Caco-2 (cell line): ENCODE data around the gene POLRMT. TPM values are rescaled to one million over a fixed set of nuclear protein-coding genes. Genes with fewer than 3 reads are reported as not detected.
A peak's percentile ranks its signal among the peaks of the same experiment; 100 is the strongest.

Source experiments
- BruUV-seq: library from RNA; stranded (reverse); fragments of 400-500 nt; replicated peaks from 2 replicates; lab custom pipeline; 2021; lab: Mats Ljungman, UMichigan
- CTCF ChIA-PET: fragments of 300-600 bp; sonication (Branson Sonifier 250); formaldehyde crosslinking; loops from one replicate; lab custom pipeline; 2022; ENCODE audit warnings: antibody characterized with exemption; lab: Charles Lee
- POLR2A ChIA-PET: fragments of 300-600 bp; sonication (Branson Sonifier 250); formaldehyde crosslinking; loops from one replicate; lab custom pipeline; 2022; ENCODE audit warnings: antibody characterized with exemption; lab: Charles Lee
- DNase-seq, 2 experiments: peaks; one replicate each; pipeline versions ENCODE4 v3.0.0 to v3.0.0-alpha.2; 2020 to 2022
- H3K27me3 ChIP-seq: replicated peaks from 2 replicates; pipeline ENCODE4 v1.6.0; 2011; ENCODE audit warnings: low read length; ENCODE audit not compliant: control insufficient read depth, insufficient read depth
- H3K36me3 ChIP-seq: 2 replicates; pipeline ENCODE4 v1.5.1; 2011; ENCODE audit warnings: low read length; ENCODE audit not compliant: control insufficient read depth, insufficient read depth
- H3K4me1 ChIP-seq: fragments of 250-450 bp; sonication (Bioruptor Pico); 2 replicates; pipeline ENCODE4 v1.5.1; 2020; ENCODE audit warnings: mild to moderate bottlenecking
- H3K4me3 ChIP-seq: 2 replicates; pipeline ENCODE4 v1.5.1; 2011; ENCODE audit warnings: low read depth, mild to moderate bottlenecking, control low read depth, low read length
- H3K9me3 ChIP-seq: fragments of 250-450 bp; sonication (Bioruptor Pico); 2 replicates; pipeline ENCODE4 v1.5.1; 2020; ENCODE audit warnings: mild to moderate bottlenecking, moderate library complexity
- H3K27ac Mint-ChIP-seq: one replicate; pipeline ENCODE4 v1.8.0; 2022; ENCODE audit warnings: mixed read lengths; ENCODE audit not compliant: unreplicated experiment
- H3K27me3 Mint-ChIP-seq: one replicate; pipeline ENCODE4 v1.8.0; 2022; ENCODE audit warnings: mixed read lengths; ENCODE audit not compliant: insufficient read depth, unreplicated experiment
- H3K36me3 Mint-ChIP-seq: one replicate; pipeline ENCODE4 v1.8.0; 2022; ENCODE audit warnings: mild to moderate bottlenecking, mixed read lengths; ENCODE audit not compliant: insufficient read depth, unreplicated experiment
- H3K4me1 Mint-ChIP-seq: one replicate; pipeline ENCODE4 v1.8.0; 2022; ENCODE audit warnings: low read depth, mixed read lengths; ENCODE audit not compliant: unreplicated experiment
- H3K4me3 Mint-ChIP-seq: one replicate; pipeline ENCODE4 v1.8.0; 2022; ENCODE audit warnings: mild to moderate bottlenecking, moderate library complexity, mixed read lengths; ENCODE audit not compliant: unreplicated experiment
- H3K9me3 Mint-ChIP-seq: one replicate; pipeline ENCODE4 v1.8.0; 2022; ENCODE audit warnings: mixed read lengths; ENCODE audit not compliant: unreplicated experiment
- intact Hi-C: fragments of 100-400 bp; cut with micrococcal nuclease; formaldehyde crosslinking; loops from one replicate; pipeline ENCODE4 v1.10.0; 2022; ENCODE audit not compliant: unreplicated experiment
- total RNA-seq: library from RNA; stranded (reverse); gene quantifications from 2 replicates; pipeline ENCODE4 v1.2.3, GENCODE V29; 2022
- TF ChIP-seq, protein P1 (sequence below), 2 experiments: fragments of 200-600 bp in 1 of 2; IDR thresholded peaks; 1 replicate in 1 of 2; 2 replicates in 1 of 2; pipeline versions ENCODE4 v1.5.1 to v1.8.0; 2011 to 2022; ENCODE audit warnings: antibody characterized with exemption in 1 of 2, control low read depth in 1 of 2, inconsistent platforms in 1 of 2, low read depth in 1 of 2, low read length in 1 of 2, mild to moderate bottlenecking in 1 of 2, moderate library complexity in 1 of 2; ENCODE audit not compliant: insufficient read depth in 1 of 2, severe bottlenecking in 1 of 2, unreplicated experiment in 1 of 2

POLRMT gene
- total RNA-seq, 1 experiment from 2014 or later, result 95.8 TPM

DNA sequence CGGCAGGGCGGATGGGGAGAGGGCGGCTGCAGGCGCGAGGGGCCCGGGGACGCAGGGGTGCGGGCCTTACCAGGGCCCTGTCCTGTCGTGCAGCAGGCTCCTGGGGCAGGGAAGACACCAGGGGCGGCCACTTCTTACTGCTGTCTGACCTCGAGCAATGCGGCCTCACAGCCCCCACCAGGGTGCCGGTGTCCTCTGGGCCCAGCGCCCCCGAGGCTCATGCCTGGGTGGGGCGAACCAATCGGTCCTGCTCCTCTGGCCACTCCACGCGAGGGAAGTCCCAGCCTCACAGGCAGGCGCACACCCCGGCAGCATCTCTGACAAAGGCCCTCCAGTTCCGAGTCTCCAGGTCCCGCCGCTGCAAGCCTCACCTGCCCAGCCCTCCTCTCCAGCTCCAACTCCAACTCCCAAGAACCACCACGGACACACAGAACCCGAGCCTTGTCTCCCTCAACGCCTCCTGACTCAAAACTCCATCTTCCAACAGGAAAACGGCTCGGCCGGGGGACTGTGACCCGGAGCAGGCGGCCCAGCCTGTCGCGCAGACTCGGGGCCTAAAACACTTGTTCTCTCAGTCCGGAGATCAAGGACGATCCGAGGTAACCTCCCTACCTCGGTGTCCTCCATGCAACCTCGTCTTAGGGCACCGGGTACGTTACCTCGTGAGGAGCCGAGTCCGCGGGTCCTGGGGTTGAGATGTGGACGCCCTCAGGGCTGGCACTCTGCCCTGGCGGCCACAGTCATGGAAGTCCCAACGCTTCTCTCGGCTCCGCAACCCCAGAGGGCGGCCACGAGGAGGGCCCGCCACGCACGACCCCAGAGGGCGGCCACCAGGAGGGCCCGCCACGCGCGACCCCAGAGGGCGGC lies 12.8 kb upstream of the POLRMT start:
- ChIA-PET CTCF (no interaction called here), POLR2A (no interaction called here)
- Mint-ChIP-seq H3K27ac (no peak overlapping the region), H3K27me3 (no peaks in the 10 kb centered on the region), H3K4me3 (no peak overlapping the region), H3K4me1 (no peaks in the 10 kb centered on the region), H3K9me3 (no peaks in the 10 kb centered on the region), H3K36me3 (peaks cover 41% of the 10 kb centered on the region)
- Histone ChIP-seq H3K4me3 (no peak overlapping the region), H3K9me3 (no peaks in the 10 kb centered on the region), H3K4me1 (no peaks in the 10 kb centered on the region), H3K36me3 (no peaks in the 10 kb centered on the region), H3K27me3 (no peaks in the 10 kb centered on the region)
- no peak for DNase-seq
- BruUV-seq, result no TSS peak
- intact Hi-C loops, result no loop called here
- TF ChIP-seq, protein P1, sequence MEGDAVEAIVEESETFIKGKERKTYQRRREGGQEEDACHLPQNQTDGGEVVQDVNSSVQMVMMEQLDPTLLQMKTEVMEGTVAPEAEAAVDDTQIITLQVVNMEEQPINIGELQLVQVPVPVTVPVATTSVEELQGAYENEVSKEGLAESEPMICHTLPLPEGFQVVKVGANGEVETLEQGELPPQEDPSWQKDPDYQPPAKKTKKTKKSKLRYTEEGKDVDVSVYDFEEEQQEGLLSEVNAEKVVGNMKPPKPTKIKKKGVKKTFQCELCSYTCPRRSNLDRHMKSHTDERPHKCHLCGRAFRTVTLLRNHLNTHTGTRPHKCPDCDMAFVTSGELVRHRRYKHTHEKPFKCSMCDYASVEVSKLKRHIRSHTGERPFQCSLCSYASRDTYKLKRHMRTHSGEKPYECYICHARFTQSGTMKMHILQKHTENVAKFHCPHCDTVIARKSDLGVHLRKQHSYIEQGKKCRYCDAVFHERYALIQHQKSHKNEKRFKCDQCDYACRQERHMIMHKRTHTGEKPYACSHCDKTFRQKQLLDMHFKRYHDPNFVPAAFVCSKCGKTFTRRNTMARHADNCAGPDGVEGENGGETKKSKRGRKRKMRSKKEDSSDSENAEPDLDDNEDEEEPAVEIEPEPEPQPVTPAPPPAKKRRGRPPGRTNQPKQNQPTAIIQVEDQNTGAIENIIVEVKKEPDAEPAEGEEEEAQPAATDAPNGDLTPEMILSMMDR (IDR thresholded peaks at IDR 0.05; ENCODE audit: insufficient read depth in 1 of 2, low read depth in 1 of 2, low read length in 1 of 2, severe bottlenecking in 1 of 2, unreplicated experiment in 1 of 2), result no peak

DNA sequence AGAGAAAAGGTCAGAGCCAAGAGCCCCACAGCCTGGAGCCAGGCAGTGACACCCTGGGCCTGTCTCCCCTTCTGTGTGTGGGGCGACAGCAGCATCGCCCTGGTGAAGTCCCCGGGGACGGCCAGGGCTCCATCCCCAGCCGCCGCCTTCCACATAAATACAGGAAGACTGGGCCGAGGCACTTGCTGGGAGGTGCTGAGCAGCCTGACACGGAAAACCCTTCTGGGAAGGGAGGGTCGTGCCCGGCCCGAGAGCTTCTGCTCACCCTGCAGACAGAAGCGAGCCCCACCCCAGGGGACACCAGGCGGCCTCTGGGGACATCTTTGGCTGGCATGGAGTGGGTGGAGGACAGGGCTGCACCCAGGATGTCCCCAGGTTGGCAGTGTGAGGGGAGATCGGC lies 11.5 kb upstream of the POLRMT start:
- intact Hi-C loops, result no loop called here
- CTCF ChIA-PET, result no interaction called here

DNA sequence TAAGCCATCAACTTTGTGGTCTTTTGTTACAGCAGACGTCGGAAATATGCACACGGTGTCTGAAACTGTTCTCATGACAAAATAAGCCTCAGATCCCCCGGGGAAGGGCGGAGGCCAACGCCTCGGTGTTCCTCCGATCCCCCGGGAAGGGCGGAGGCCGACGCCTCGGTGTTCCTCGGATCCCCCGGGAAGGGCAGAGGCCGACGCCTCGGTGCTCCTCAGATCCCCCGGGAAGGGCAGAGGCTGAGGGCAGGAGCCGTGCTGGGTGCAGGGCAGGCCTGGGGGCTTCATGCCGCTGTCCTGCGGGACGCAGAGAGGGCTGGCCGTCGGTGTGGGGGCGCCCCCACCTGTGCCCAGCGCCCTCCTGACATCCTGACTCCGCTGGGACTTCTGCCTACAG lies 11.0 kb upstream of the POLRMT start:
- H3K4me3 ChIP-seq, result no peak overlapping the region
- BruUV-seq, result no TSS peak
- Mint-ChIP-seq H3K4me3 (no peak overlapping the region), H3K27ac (peak overlapping the region; percentile 53), H3K36me3 (peaks cover 37% of the 10 kb centered on the region), H3K27me3 (peaks cover 1% of the 10 kb centered on the region), H3K9me3 (no peaks in the 10 kb centered on the region), H3K4me1 (peaks cover 3% of the 10 kb centered on the region)
- no peaks in the 10 kb centered on the region for H3K36me3 ChIP-seq
- no peak for DNase-seq
- TF ChIP-seq, protein P1 (IDR thresholded peaks at IDR 0.05; ENCODE audit: insufficient read depth in 1 of 2, low read depth in 1 of 2, low read length in 1 of 2, severe bottlenecking in 1 of 2, unreplicated experiment in 1 of 2), result no peak
- H3K27me3 ChIP-seq, result no peaks in the 10 kb centered on the region
- CTCF ChIA-PET, result no interaction called here
- no peaks in the 10 kb centered on the region for H3K9me3 ChIP-seq
- intact Hi-C loops, result no loop called here
- peaks cover under 1% of the 10 kb centered on the region; the same call in 1 of the 2 replicates for H3K4me1 ChIP-seq
- POLR2A ChIA-PET, result interaction anchor here (0.5 kb wide), 1 partner anchor 72 kb away, joined by 3 read pairs; the partner anchor contains the start of gene BSG

More for the DNA sequence above, 11.5 kb upstream of the POLRMT start:
- no peaks in the 10 kb centered on the region for H3K9me3 ChIP-seq
- no TSS peak for BruUV-seq
- Mint-ChIP-seq H3K27ac (no peak overlapping the region), H3K4me1 (no peaks in the 10 kb centered on the region), H3K27me3 (no peaks in the 10 kb centered on the region), H3K36me3 (peaks cover 33% of the 10 kb centered on the region), H3K9me3 (no peaks in the 10 kb centered on the region), H3K4me3 (no peak overlapping the region)
- no peaks in the 10 kb centered on the region for H3K27me3 ChIP-seq
- H3K36me3 ChIP-seq, result no peaks in the 10 kb centered on the region
- DNase-seq, result no peak
- POLR2A ChIA-PET, result interaction anchor here (0.5 kb wide), 1 partner anchor 73 kb away, joined by 3 read pairs; the partner anchor contains the start of gene BSG
- no peaks in the 10 kb centered on the region for H3K4me1 ChIP-seq
- H3K4me3 ChIP-seq, result no peak overlapping the region
- TF ChIP-seq, protein P1 (IDR thresholded peaks at IDR 0.05; ENCODE audit: insufficient read depth in 1 of 2, low read depth in 1 of 2, low read length in 1 of 2, severe bottlenecking in 1 of 2, unreplicated experiment in 1 of 2), result no peak
